SHP77 treated with DMSO at 0.1 percent for 48 hours (cell line): Measurements from ENCODE around the gene PAPLN.
"Not testable (repeated sequence)": the region's sequence is repeated elsewhere in the genome, so short reads cannot be mapped to it uniquely, and the experiment has no call there.

Experiments
- DNase-seq: peaks from one replicate; lab custom pipeline; 2025; lab: John Stamatoyannopoulos, UW

Gene PAPLN

GRCh38 chr14:73237219-73237785, at the start of gene PAPLN:
Gene PAPLN (plus strand): TSS chr14:73237506. CDS start chr14:73239779, 2,273 bp downstream.
- no peak for DNase-seq

- DNase-seq, result no peak
These were observed 48.8 kb upstream of the PAPLN start for GRCh38 chr14:73188501-73188911.

- DNase-seq, result no peak
These were observed 47.7 kb upstream of the PAPLN start for GRCh38 chr14:73189651-73190050.

- DNase-seq, result no peak
These were observed 45.9 kb upstream of the PAPLN start for GRCh38 chr14:73191441-73191840.

- not testable (repeated sequence) for DNase-seq
These were observed 43.0 kb upstream of the PAPLN start for GRCh38 chr14:73194306-73194705.

- no peak for DNase-seq
These were observed 39.1 kb upstream of the PAPLN start for GRCh38 chr14:73198253-73198652.

- DNase-seq, result no peak
These were observed 33.8 kb upstream of the PAPLN start for GRCh38 chr14:73203527-73203926.

- DNase-seq, result no peak
These were observed 29.7 kb upstream of the PAPLN start for GRCh38 chr14:73207615-73208014.

GRCh38 chr14:73208390-73208789, 28.9 kb upstream of the PAPLN start:
- no peak for DNase-seq

GRCh38 chr14:73208846-73209245, 28.5 kb upstream of the PAPLN start:
- no peak for DNase-seq

- DNase-seq, result no peak
These were observed 27.4 kb upstream of the PAPLN start for GRCh38 chr14:73209953-73210352.

GRCh38 chr14:73211251-73212040, 25.9 kb upstream of the PAPLN start:
- no peak for DNase-seq

- no peak for DNase-seq
These were observed 21.3 kb upstream of the PAPLN start for GRCh38 chr14:73216030-73216429.

GRCh38 chr14:73217411-73217810, 19.9 kb upstream of the PAPLN start:
- DNase-seq, result no peak

- no peak for DNase-seq
These were observed 17.2 kb upstream of the PAPLN start for GRCh38 chr14:73220061-73220460.

GRCh38 chr14:73220634-73221033, 16.7 kb upstream of the PAPLN start:
- no peak for DNase-seq

- no peak for DNase-seq
These were observed 15.4 kb upstream of the PAPLN start for GRCh38 chr14:73221945-73222344.

- DNase-seq, result no peak
These were observed 14.3 kb upstream of the PAPLN start for GRCh38 chr14:73223049-73223448.

GRCh38 chr14:73225496-73225895, 11.8 kb upstream of the PAPLN start:
- no peak for DNase-seq

GRCh38 chr14:73227812-73228781, 9.2 kb upstream of the PAPLN start:
- no peak for DNase-seq

- DNase-seq, result no peak
These were observed 7.3 kb upstream of the PAPLN start for GRCh38 chr14:73230051-73230450.
